K562 (cell line): ENCODE data around the gene HBG1. TPM values are rescaled to one million over a fixed set of nuclear protein-coding genes. Genes with fewer than 3 reads are reported as not detected.

Source experiments
- BACH1 ChIP-seq: fragments of 200-800 bp; sonication (Bioruptor generic); IDR thresholded peaks from 2 replicates; pipeline ENCODE4 v1.6.1; 2016; ENCODE audit warnings: missing genetic modification characterization, missing compliant biosample characterization
- BRD9 ChIP-seq: fragments of 450-650 bp; IDR thresholded peaks from 2 replicates; pipeline ENCODE4 v1.6.1; 2018; ENCODE audit warnings: low read depth; ENCODE audit not compliant: partially characterized antibody
- CBX2 ChIP-seq: fragments of 200-600 bp; sonication (generic); IDR thresholded peaks from one replicate; pipeline ENCODE4 v1.6.1; 2012; ENCODE audit warnings: mild to moderate bottlenecking, low read length, inconsistent platforms; ENCODE audit not compliant: insufficient read depth, poor library complexity, severe bottlenecking
- CEBPB ChIP-seq: fragments of 450-650 bp; IDR thresholded peaks from 2 replicates; pipeline ENCODE4 v1.6.1; 2016; ENCODE audit warnings: missing genetic modification characterization, missing compliant biosample characterization
- CTBP1 ChIP-seq: fragments of 450-650 bp; IDR thresholded peaks from 2 replicates; pipeline ENCODE4 v1.6.1; 2016; ENCODE audit warnings: borderline replicate concordance
- E2F3 ChIP-seq: fragments of 250-450 bp; sonication (Bioruptor Pico); IDR thresholded peaks from 2 replicates; pipeline ENCODE4 v1.4.0; 2020; ENCODE audit warnings: mild to moderate bottlenecking
- ELF2 ChIP-seq: fragments of 250-450 bp; sonication (Bioruptor Pico); IDR thresholded peaks from 2 replicates; pipeline ENCODE4 v1.5.0; 2021; ENCODE audit warnings: mild to moderate bottlenecking
- HLTF ChIP-seq: fragments of 450-650 bp; IDR thresholded peaks from 2 replicates; pipeline ENCODE4 v1.6.1; 2016
- KLF10 ChIP-seq: fragments of 250-450 bp; sonication (Bioruptor Pico); IDR thresholded peaks from 2 replicates; pipeline ENCODE4 v1.6.1; 2021; ENCODE audit warnings: matching md5 sums
- OTX1 ChIP-seq: fragments of 450-650 bp; formaldehyde crosslinking; IDR thresholded peaks from 2 replicates; pipeline ENCODE4 v1.4.0; 2022; ENCODE audit warnings: mild to moderate bottlenecking
- RCOR1 ChIP-seq, 2 experiments: IDR thresholded peaks; 2 replicates each; pipeline ENCODE4 v1.6.1; 2012; ENCODE audit warnings: low read depth in 2 of 2, low read length in 2 of 2, borderline replicate concordance in 1 of 2, improper control_type of control experiment in 1 of 2
- SMARCC2 ChIP-seq: fragments of 450-650 bp; IDR thresholded peaks from 2 replicates; pipeline ENCODE4 v1.6.1; 2017; ENCODE audit warnings: antibody characterized with exemption, moderate library complexity, mild to moderate bottlenecking, low read depth
- STAT5A ChIP-seq: IDR thresholded peaks from 2 replicates; pipeline ENCODE4 v1.6.1; 2012; ENCODE audit warnings: low read length, inconsistent platforms, borderline replicate concordance
- STAT5B ChIP-seq: fragments of 250-450 bp; sonication (Bioruptor Pico); IDR thresholded peaks from 2 replicates; pipeline ENCODE4 v1.8.0; 2021; ENCODE audit warnings: mild to moderate bottlenecking, inconsistent platforms
- SUPT5H ChIP-seq: fragments of 450-650 bp; IDR thresholded peaks from 2 replicates; pipeline ENCODE4 v1.6.1; 2016
- TAL1 ChIP-seq: fragments of 450-650 bp; IDR thresholded peaks from 2 replicates; pipeline ENCODE4 v1.6.1; 2016; ENCODE audit warnings: mild to moderate bottlenecking
- ZFPM2 ChIP-seq: fragments of 250-450 bp; sonication (Bioruptor Pico); IDR thresholded peaks from 2 replicates; pipeline ENCODE4 v1.5.1; 2022; ENCODE audit warnings: mild to moderate bottlenecking
- ZNF197 ChIP-seq: fragments of 200-800 bp; sonication (Bioruptor generic); IDR thresholded peaks from 2 replicates; pipeline ENCODE4 v1.6.1; 2016; ENCODE audit warnings: low read depth, missing genetic modification characterization, missing compliant biosample characterization
- ZNF384 ChIP-seq: IDR thresholded peaks from 2 replicates; pipeline ENCODE4 v1.6.1; 2012; ENCODE audit warnings: low read depth, low read length, improper control_type of control experiment
- ZNF584 ChIP-seq: fragments of 200-800 bp; sonication (Bioruptor generic); IDR thresholded peaks from 2 replicates; pipeline ENCODE4 v1.6.1; 2016; ENCODE audit warnings: low read depth, mild to moderate bottlenecking, missing genetic modification characterization, missing compliant biosample characterization
- ZNF778 ChIP-seq: fragments of 450-650 bp; formaldehyde crosslinking; IDR thresholded peaks from 2 replicates; pipeline ENCODE4 v1.4.0; 2020; ENCODE audit warnings: mild to moderate bottlenecking, moderate library complexity
- ZNF830 ChIP-seq: fragments of 250-450 bp; sonication (Bioruptor Pico); IDR thresholded peaks from 2 replicates; pipeline ENCODE4 v1.5.0; 2021; ENCODE audit warnings: mild to moderate bottlenecking
- ZSCAN29 ChIP-seq: fragments of 450-650 bp; IDR thresholded peaks from 2 replicates; pipeline ENCODE4 v1.6.1; 2017
- ZSCAN32 ChIP-seq: fragments of 450-650 bp; formaldehyde crosslinking; IDR thresholded peaks from 2 replicates; pipeline ENCODE4 v1.4.0; 2020; ENCODE audit warnings: mild to moderate bottlenecking, moderate library complexity
- polyA plus RNA-seq, 8 experiments: library from polyadenylated mRNA; depleted of rRNA in 4 of 8; stranded (reverse) in 5 of 8; unstranded in 3 of 8; fragments of >200 nt; fragmentation: Nextera tagmentation in 2 of 8; fragmentation: Illumina TruSeq in 1 of 8; extraction: Ambion mirVana in 2 of 8; extraction: Trizol in 1 of 8; gene quantifications; 2 replicates each; pipeline versions ENCODE4 v1.2.1 to v1.2.3, GENCODE V29; 2011 to 2014; ENCODE audit warnings: inconsistent platforms in 1 of 8, missing spikeins in 1 of 8
- total RNA-seq, 7 experiments: library from RNA; depleted of rRNA in 6 of 7; stranded (reverse); fragments of >200 nt in 6 of 7; fragmentation: Illumina TruSeq in 2 of 7; extraction: Trizol in 2 of 7; gene quantifications; 2 replicates each; pipeline versions ENCODE4 v1.2.1 to v1.2.3, GENCODE V29; 2011 to 2021; ENCODE audit warnings: low replicate concordance in 1 of 7
- TF ChIP-seq, protein P1 (sequence below): sonication (generic); formaldehyde crosslinking; IDR thresholded peaks from 2 replicates; pipeline ENCODE4 v1.8.1; 2023; ENCODE audit warnings: missing genetic modification reagents, mild to moderate bottlenecking, borderline replicate concordance
- TF ChIP-seq, protein P2 (sequence below): fragments of 250-450 bp; sonication (Bioruptor Pico); IDR thresholded peaks from 2 replicates; pipeline ENCODE4 v1.5.1; 2021; ENCODE audit warnings: mild to moderate bottlenecking

Gene HBG1
- total and polyA plus RNA-seq, 9 of the 15 experiments (the other 6 are each of a cell fraction or from before 2014, with no cell fraction given), result 1,066 to 16,338 (median 4,898) TPM

DNA sequence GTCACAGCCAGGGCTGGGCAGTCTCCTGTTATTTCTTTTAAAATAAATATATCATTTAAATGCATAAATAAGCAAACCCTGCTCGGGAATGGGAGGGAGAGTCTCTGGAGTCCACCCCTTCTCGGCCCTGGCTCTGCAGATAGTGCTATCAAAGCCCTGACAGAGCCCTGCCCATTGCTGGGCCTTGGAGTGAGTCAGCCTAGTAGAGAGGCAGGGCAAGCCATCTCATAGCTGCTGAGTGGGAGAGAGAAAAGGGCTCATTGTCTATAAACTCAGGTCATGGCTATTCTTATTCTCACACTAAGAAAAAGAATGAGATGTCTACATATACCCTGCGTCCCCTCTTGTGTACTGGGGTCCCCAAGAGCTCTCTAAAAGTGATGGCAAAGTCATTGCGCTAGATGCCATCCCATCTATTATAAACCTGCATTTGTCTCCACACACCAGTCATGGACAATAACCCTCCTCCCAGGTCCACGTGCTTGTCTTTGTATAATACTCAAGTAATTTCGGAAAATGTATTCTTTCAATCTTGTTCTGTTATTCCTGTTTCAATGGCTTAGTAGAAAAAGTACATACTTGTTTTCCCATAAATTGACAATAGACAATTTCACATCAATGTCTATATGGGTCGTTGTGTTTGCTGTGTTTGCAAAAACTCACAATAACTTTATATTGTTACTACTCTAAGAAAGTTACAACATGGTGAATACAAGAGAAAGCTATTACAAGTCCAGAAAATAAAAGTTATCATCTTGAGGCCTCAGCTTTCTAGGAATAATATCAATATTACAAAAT lies 38.6 kb upstream of the HBG1 start (continued):
- no peak for TF ChIP-seq CBX2
- TF ChIP-seq ZNF778 (CRISPR knock-in tag), result no peak
- TF ChIP-seq ZNF830 (CRISPR knock-in tag), result no peak
- no peak for TF ChIP-seq ELF2
- no peak for TF ChIP-seq ZSCAN29
- TF ChIP-seq STAT5B, result no peak
- TF ChIP-seq RCOR1 (IDR thresholded peaks at IDR 0.05; ENCODE audit: borderline replicate concordance in 1 of 2, low read depth in 2 of 2, low read length in 2 of 2), result peak in 1 of 2 experiments; percentile 75; a peak in 1 of 4 replicates
- peak; percentile 79; the same call in 1 of the 2 replicates for TF ChIP-seq ZNF197 (CRISPR knock-in tag)
- TF ChIP-seq ZSCAN32 (CRISPR knock-in tag), result no peak
- no peak for TF ChIP-seq ZFPM2 (CRISPR knock-in tag)
- peak; percentile 44 for TF ChIP-seq BRD9
- TF ChIP-seq, protein P1, sequence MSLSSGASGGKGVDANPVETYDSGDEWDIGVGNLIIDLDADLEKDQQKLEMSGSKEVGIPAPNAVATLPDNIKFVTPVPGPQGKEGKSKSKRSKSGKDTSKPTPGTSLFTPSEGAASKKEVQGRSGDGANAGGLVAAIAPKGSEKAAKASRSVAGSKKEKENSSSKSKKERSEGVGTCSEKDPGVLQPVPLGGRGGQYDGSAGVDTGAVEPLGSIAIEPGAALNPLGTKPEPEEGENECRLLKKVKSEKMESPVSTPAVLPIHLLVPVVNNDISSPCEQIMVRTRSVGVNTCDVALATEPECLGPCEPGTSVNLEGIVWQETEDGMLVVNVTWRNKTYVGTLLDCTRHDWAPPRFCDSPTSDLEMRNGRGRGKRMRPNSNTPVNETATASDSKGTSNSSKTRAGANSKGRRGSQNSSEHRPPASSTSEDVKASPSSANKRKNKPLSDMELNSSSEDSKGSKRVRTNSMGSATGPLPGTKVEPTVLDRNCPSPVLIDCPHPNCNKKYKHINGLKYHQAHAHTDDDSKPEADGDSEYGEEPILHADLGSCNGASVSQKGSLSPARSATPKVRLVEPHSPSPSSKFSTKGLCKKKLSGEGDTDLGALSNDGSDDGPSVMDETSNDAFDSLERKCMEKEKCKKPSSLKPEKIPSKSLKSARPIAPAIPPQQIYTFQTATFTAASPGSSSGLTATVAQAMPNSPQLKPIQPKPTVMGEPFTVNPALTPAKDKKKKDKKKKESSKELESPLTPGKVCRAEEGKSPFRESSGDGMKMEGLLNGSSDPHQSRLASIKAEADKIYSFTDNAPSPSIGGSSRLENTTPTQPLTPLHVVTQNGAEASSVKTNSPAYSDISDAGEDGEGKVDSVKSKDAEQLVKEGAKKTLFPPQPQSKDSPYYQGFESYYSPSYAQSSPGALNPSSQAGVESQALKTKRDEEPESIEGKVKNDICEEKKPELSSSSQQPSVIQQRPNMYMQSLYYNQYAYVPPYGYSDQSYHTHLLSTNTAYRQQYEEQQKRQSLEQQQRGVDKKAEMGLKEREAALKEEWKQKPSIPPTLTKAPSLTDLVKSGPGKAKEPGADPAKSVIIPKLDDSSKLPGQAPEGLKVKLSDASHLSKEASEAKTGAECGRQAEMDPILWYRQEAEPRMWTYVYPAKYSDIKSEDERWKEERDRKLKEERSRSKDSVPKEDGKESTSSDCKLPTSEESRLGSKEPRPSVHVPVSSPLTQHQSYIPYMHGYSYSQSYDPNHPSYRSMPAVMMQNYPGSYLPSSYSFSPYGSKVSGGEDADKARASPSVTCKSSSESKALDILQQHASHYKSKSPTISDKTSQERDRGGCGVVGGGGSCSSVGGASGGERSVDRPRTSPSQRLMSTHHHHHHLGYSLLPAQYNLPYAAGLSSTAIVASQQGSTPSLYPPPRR (CRISPR knock-in tag), result no peak
- TF ChIP-seq TAL1, result peak; percentile 94
- no peak for TF ChIP-seq CEBPB (tag)
- peak; percentile 38 for TF ChIP-seq SUPT5H
- peak; percentile 58; the same call in 1 of the 2 replicates for TF ChIP-seq CTBP1
- no peak for TF ChIP-seq ZNF384
- no peak for TF ChIP-seq E2F3 (CRISPR knock-in tag)
- TF ChIP-seq STAT5A, result peak; percentile 87
- TF ChIP-seq SMARCC2, result peak; percentile 89
- TF ChIP-seq BACH1 (tag), result peak; percentile 53; the same call in 1 of the 2 replicates
- TF ChIP-seq HLTF, result no peak
- TF ChIP-seq, protein P2, sequence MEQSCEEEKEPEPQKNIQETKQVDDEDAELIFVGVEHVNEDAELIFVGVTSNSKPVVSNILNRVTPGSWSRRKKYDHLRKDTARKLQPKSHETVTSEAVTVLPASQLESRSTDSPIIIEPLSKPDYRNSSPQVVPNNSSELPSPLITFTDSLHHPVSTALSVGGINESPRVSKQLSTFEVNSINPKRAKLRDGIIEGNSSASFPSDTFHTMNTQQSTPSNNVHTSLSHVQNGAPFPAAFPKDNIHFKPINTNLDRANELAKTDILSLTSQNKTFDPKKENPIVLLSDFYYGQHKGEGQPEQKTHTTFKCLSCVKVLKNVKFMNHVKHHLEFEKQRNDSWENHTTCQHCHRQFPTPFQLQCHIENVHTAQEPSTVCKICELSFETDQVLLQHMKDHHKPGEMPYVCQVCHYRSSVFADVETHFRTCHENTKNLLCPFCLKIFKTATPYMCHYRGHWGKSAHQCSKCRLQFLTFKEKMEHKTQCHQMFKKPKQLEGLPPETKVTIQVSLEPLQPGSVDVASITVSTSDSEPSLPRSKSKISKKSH, result no peak
- no peak for TF ChIP-seq ZNF584 (CRISPR knock-in tag)
- no peak for TF ChIP-seq KLF10 (CRISPR knock-in tag)
- TF ChIP-seq OTX1 (CRISPR knock-in tag), result no peak
